ENCODE data around the gene COX19. TPM values are rescaled to one million over a fixed set of nuclear protein-coding genes. Genes with fewer than 3 reads are reported as not detected.
"Not testable (repeated sequence)": the region's sequence is repeated elsewhere in the genome, so short reads cannot be mapped to it uniquely, and the experiment has no call there.

COX19 gene
- total RNA-seq, 2 experiments from 2014 or later: 14.1 to 15.6 TPM

GRCh38 chr7:927031-927671 is 48.2 kb downstream of the COX19 start:
- H3K9me3 Mint-ChIP-seq: peaks cover 3% of the 10 kb centered on the region
- H3K4me1 Mint-ChIP-seq (ENCODE audit: low read depth): peaks cover 37% of the 10 kb centered on the region
- no peaks in the 10 kb centered on the region for H3K27me3 Mint-ChIP-seq
- peaks cover 5% of the 10 kb centered on the region for H3K36me3 Mint-ChIP-seq
- no peak for DNase-seq
- no peak overlapping the region for H3K27ac Mint-ChIP-seq
- ChIA-PET POLR2A (no interaction called here), CTCF (no interaction called here)
- H3K4me3 Mint-ChIP-seq: no peak overlapping the region
- intact Hi-C loops (cut with micrococcal nuclease): no loop called here

GRCh38 chr7:926061-927030 is 49.0 kb downstream of the COX19 start:
- Mint-ChIP-seq H3K27ac (no peak overlapping the region), H3K9me3 (peaks cover 3% of the 10 kb centered on the region), H3K4me3 (no peak overlapping the region), H3K36me3 (peaks cover 5% of the 10 kb centered on the region), H3K4me1 (ENCODE audit: low read depth) (peaks cover 42% of the 10 kb centered on the region), H3K27me3 (no peaks in the 10 kb centered on the region)
- DNase-seq: no peak
- POLR2A ChIA-PET: no interaction called here
- intact Hi-C loops (cut with micrococcal nuclease): no loop called here
- CTCF ChIA-PET: interaction anchor here (1.5 kb wide), 1 partner anchor 119 kb away, joined by 3 read pairs; no protein-coding TSS in a partner anchor

DNA sequence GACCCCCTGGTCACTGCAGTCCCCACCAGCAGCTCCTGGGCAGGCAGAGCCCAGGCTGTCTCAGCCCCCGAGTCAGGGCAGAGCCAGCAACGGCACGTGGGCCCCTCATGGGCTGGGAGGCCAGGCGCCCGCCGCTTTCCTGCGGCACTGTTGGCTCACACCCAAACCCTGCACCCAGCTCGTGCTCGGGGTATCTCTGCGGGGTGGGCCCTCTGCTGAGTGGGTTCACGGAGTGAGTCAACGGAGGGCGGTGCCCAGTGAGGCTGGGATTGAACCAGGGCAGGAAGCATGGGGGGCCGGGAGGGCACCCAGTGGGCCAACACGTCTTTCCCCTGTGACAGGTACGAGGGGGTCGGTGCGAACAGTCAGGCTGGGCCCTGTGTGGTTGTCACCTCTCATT is 49.7 kb downstream of the COX19 start:
- intact Hi-C loops (cut with micrococcal nuclease): no loop called here
- H3K27ac Mint-ChIP-seq: no peak overlapping the region
- H3K36me3 Mint-ChIP-seq: peaks cover 5% of the 10 kb centered on the region
- H3K4me1 Mint-ChIP-seq (ENCODE audit: low read depth): peaks cover 50% of the 10 kb centered on the region
- H3K9me3 Mint-ChIP-seq: peaks cover 3% of the 10 kb centered on the region
- no peaks in the 10 kb centered on the region for H3K27me3 Mint-ChIP-seq
- H3K4me3 Mint-ChIP-seq: no peak overlapping the region
- ChIA-PET POLR2A (interaction anchor here (1.1 kb wide), 1 partner anchor 15 kb away, joined by 3 read pairs; no protein-coding TSS in a partner anchor), CTCF (interaction anchor here (1.4 to 1.5 kb wide), 2 partner anchors 120 to 160 kb away, joined by 3 to 4 read pairs; no protein-coding TSS in a partner anchor)
- DNase-seq: peak; percentile 26

DNA sequence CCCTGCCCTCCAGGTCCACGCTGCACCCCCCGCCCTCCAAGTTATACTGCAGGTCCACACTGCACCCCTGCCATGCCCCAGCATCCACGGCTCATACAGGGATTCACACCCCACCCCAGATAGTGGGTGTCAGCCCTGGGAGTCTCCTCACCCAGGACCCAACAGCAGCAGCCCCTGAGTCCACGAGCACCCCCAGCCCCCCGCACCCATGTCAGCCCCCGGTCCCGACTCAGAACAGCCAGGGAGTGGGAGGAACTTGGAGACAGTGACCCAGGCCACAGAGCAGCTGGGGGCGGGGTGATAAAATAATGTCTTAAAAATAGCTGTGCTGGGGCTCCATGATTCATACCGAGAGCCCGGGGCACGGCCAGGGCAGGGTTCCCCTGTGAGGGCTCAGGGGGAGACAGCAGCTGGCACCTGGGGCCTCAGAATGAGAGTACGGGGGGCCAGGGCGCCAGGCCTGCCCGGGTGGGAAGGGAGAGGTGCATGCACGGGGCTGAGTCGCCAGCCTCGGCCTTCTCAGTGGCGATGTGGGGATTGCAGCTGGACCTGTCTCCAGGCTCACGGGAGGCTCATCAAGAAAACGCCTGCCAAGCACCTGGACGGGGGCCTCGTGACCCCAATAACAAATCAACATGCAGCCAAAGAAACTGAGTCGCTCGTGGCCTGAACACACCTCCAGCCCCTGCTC is 50.7 kb downstream of the COX19 start:
- Mint-ChIP-seq H3K4me3 (peak overlapping the region; percentile 59), H3K9me3 (no peaks in the 10 kb centered on the region), H3K4me1 (ENCODE audit: low read depth) (peaks cover 47% of the 10 kb centered on the region), H3K27me3 (no peaks in the 10 kb centered on the region), H3K27ac (peak overlapping the region; percentile 70), H3K36me3 (peaks cover 3% of the 10 kb centered on the region)
- intact Hi-C loops (cut with micrococcal nuclease): loop anchor here (5.0 kb wide), 3 partner anchors 92 to 572 kb away; partner anchors contain the start of gene SUN1
- ChIA-PET CTCF (interaction anchor here (1.4 to 1.5 kb wide), 2 partner anchors 120 to 161 kb away, joined by 3 to 4 read pairs; no protein-coding TSS in a partner anchor), POLR2A (interaction anchor here (1.1 to 1.2 kb wide), 2 partner anchors 16 to 322 kb away, joined by 3 read pairs; no protein-coding TSS in a partner anchor)
- DNase-seq: peak; percentile 85

- ChIA-PET CTCF (interaction anchor here (1.3 to 1.4 kb wide), 2 partner anchors 162 to 179 kb away, joined by 4 to 5 read pairs; no protein-coding TSS in a partner anchor), POLR2A (interaction anchor here (1.2 to 3.0 kb wide), 3 partner anchors 48 to 321 kb away, joined by 3 to 19 read pairs (median 6); partner anchors contain the start of genes COX19 and GET4)
- not testable (repeated sequence) for H3K27ac Mint-ChIP-seq, H3K9me3 Mint-ChIP-seq, H3K4me3 Mint-ChIP-seq, H3K36me3 Mint-ChIP-seq, H3K27me3 Mint-ChIP-seq
- H3K4me1 Mint-ChIP-seq (ENCODE audit: low read depth): peaks cover 43% of the 10 kb centered on the region
- peak; percentile 8 for DNase-seq
- intact Hi-C loops (cut with micrococcal nuclease): loop anchor here (5.0 kb wide), 3 partner anchors 92 to 572 kb away; partner anchors contain the start of gene SUN1
These were observed 51.3 kb downstream of the COX19 start for GRCh38 chr7:924042-924441.

DNA sequence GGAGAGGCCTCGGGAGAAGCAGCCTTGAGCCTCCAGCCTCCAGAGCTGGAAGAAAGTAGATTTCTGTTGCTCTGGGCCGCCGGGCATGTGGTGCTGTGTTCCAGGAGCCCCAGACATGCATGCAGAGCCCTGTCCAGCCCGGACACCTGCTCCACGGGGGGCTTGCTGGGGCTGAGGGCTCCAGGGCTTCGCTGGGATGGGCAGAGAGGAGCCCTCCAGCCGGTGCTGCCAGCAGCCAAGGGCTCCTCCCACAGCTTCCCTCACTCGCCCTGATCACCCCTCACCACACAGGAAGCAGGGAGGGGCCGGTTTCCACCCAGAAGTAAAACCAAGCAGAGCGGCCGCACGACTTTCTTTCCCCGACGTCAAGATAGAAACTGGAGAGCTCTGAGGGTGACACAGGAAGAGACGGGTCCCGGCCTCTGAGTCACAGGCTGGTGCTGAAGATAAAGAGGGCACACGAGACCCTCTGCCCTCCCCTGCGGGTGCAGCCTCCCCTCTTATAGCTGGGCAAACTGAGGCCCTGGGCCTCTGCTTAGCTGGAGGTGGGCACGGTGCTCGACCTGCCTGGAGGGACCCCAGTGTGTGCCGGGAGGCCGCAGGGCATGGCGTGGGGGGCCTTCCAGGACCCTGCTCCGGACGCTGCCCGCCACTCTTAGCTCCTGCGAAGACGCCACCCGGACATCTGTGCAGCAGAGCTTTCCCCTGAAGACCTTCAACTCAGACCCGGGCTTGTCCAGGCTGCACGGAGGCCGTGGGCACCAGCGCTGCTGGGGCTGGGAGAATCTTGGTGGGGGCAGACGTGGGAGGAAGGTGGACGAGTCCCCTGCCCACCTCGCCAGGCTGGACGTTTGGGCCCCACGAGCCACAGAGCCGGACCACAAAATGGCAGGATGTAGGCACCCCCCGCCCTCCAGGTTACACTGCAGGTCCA is 52.0 kb downstream of the COX19 start:
- POLR2A ChIA-PET: interaction anchor here (0.7 to 3.0 kb wide), 7 partner anchors 11 to 215 kb away, joined by 3 to 19 read pairs (median 5); partner anchors contain the start of genes COX19 and GET4
- CTCF ChIA-PET: interaction anchor here (1.0 to 3.0 kb wide), 5 partner anchors 13 to 180 kb away, joined by 3 to 17 read pairs (median 5); partner anchors contain the start of gene ADAP1
- H3K27me3 Mint-ChIP-seq: no peaks in the 10 kb centered on the region
- H3K4me1 Mint-ChIP-seq (ENCODE audit: low read depth): peaks cover 39% of the 10 kb centered on the region
- H3K9me3 Mint-ChIP-seq: no peaks in the 10 kb centered on the region
- no peaks in the 10 kb centered on the region for H3K36me3 Mint-ChIP-seq
- H3K4me3 Mint-ChIP-seq: peak overlapping the region; percentile 71
- intact Hi-C loops (cut with micrococcal nuclease): loop anchor here (1.0 to 5.0 kb wide), 5 partner anchors 18 to 571 kb away; partner anchors contain the start of genes GET4 and SUN1
- peak; percentile 98 for DNase-seq
- H3K27ac Mint-ChIP-seq: peak overlapping the region; percentile 92

- H3K4me1 Mint-ChIP-seq (ENCODE audit: low read depth): peaks cover 39% of the 10 kb centered on the region
- H3K27me3 Mint-ChIP-seq: no peaks in the 10 kb centered on the region
- ChIA-PET CTCF (interaction anchor here (1.0 to 3.0 kb wide), 5 partner anchors 12 to 181 kb away, joined by 3 to 17 read pairs (median 5); partner anchors contain the start of gene ADAP1), POLR2A (interaction anchor here (0.9 to 3.0 kb wide), 6 partner anchors 16 to 216 kb away, joined by 3 to 19 read pairs (median 6); partner anchors contain the start of genes COX19 and GET4)
- H3K9me3 Mint-ChIP-seq: no peaks in the 10 kb centered on the region
- H3K36me3 Mint-ChIP-seq: no peaks in the 10 kb centered on the region
- DNase-seq: peak; percentile 57
- intact Hi-C loops (cut with micrococcal nuclease): loop anchor here (1.0 to 5.0 kb wide), 6 partner anchors 8 to 570 kb away; partner anchors contain the start of genes GET4 and SUN1
- peak overlapping the region; percentile 92 for H3K27ac Mint-ChIP-seq
- H3K4me3 Mint-ChIP-seq: peak overlapping the region; percentile 71
These were observed 52.8 kb downstream of the COX19 start for GRCh38 chr7:922334-923107.

- DNase-seq: peak; percentile 33
- H3K27me3 Mint-ChIP-seq: no peaks in the 10 kb centered on the region
These were observed 53.6 kb downstream of the COX19 start for GRCh38 chr7:921581-922333.

DNA sequence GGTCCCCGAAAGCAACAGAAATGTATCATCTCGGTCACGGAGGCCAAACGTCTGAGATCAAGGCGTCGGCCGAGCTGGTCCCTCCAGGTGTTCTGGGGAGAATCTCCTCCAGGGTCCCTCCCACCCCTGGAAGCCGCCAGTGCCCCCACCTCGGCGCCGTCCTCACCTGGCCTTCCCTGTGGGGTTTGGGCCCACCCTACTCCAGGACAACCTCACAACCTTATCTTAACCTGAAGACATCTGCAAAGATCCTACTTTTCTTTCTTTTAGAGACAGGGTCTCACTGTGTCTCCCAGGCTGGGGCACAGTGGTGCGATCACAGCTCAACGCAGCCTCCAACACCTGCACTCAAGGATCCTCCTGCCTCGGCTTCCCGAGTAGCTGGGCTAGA is 54.3 kb downstream of the COX19 start:
- Mint-ChIP-seq H3K4me1 (ENCODE audit: low read depth) (peaks cover 39% of the 10 kb centered on the region), H3K27ac (peak overlapping the region; percentile 30), H3K27me3 (no peaks in the 10 kb centered on the region), H3K4me3 (peak overlapping the region; percentile 29), H3K36me3 (no peaks in the 10 kb centered on the region), H3K9me3 (no peaks in the 10 kb centered on the region)
- intact Hi-C loops (cut with micrococcal nuclease): loop anchor here (5.0 kb wide), 3 partner anchors 89 to 569 kb away; partner anchors contain the start of gene SUN1
- ChIA-PET CTCF (interaction anchor here (0.8 to 3.0 kb wide), 3 partner anchors 9 to 13 kb away, joined by 3 to 17 read pairs (median 15); no protein-coding TSS in a partner anchor), POLR2A (interaction anchor here (3.0 kb wide), 1 partner anchor 54 kb away, joined by 19 read pairs; the partner anchor contains the start of gene COX19)
- peak; percentile 8 for DNase-seq

More at GRCh38 chr7:921581-922333, 53.6 kb downstream of the COX19 start:
- CTCF ChIA-PET: interaction anchor here (0.8 to 3.0 kb wide), 3 partner anchors 9 to 14 kb away, joined by 3 to 17 read pairs (median 15); no protein-coding TSS in a partner anchor
- intact Hi-C loops (cut with micrococcal nuclease): loop anchor here (1.0 to 5.0 kb wide), 4 partner anchors 9 to 569 kb away; partner anchors contain the start of gene SUN1
- H3K4me1 Mint-ChIP-seq (ENCODE audit: low read depth): peaks cover 39% of the 10 kb centered on the region
- no peaks in the 10 kb centered on the region for H3K9me3 Mint-ChIP-seq
- H3K4me3 Mint-ChIP-seq: peak overlapping the region; percentile 8
- no peaks in the 10 kb centered on the region for H3K36me3 Mint-ChIP-seq
- POLR2A ChIA-PET: interaction anchor here (3.0 kb wide), 1 partner anchor 53 kb away, joined by 19 read pairs; the partner anchor contains the start of gene COX19
- peak overlapping the region; percentile 92 for H3K27ac Mint-ChIP-seq

Data from activated CD4-positive, alpha-beta memory T cell treated with anti-CD3 and anti-CD28 coated beads for 36 hours (primary cell).